Mucosa of stomach (tissue), 1 donor: Measurements from ENCODE around the gene BANF2.

ENCODE experiments used
- H3K27me3 ChIP-seq: one replicate; pipeline ENCODE4 v1.7.0; 2013; ENCODE audit warnings: mild to moderate bottlenecking, low read length; ENCODE audit not compliant: control insufficient read depth, insufficient read depth
- H3K36me3 ChIP-seq: one replicate; pipeline ENCODE4 v1.7.0; 2013; ENCODE audit warnings: low read length; ENCODE audit not compliant: control insufficient read depth, insufficient read depth
- H3K4me1 ChIP-seq: one replicate; pipeline ENCODE4 v1.7.0; 2013; ENCODE audit warnings: mild to moderate bottlenecking, low read length; ENCODE audit not compliant: control insufficient read depth, insufficient read depth
- H3K4me3 ChIP-seq: one replicate; pipeline ENCODE4 v1.7.0; 2013; ENCODE audit warnings: low read length
- H3K9ac ChIP-seq: one replicate; pipeline ENCODE4 v1.7.0; 2013; ENCODE audit warnings: mild to moderate bottlenecking, low read length, moderate library complexity
- H3K9me3 ChIP-seq: one replicate; pipeline ENCODE4 v1.7.0; 2013; ENCODE audit warnings: mild to moderate bottlenecking, low read length, moderate library complexity; ENCODE audit not compliant: control insufficient read depth
- donor health status: Pancreatic carcinoma.

Gene BANF2

DNA sequence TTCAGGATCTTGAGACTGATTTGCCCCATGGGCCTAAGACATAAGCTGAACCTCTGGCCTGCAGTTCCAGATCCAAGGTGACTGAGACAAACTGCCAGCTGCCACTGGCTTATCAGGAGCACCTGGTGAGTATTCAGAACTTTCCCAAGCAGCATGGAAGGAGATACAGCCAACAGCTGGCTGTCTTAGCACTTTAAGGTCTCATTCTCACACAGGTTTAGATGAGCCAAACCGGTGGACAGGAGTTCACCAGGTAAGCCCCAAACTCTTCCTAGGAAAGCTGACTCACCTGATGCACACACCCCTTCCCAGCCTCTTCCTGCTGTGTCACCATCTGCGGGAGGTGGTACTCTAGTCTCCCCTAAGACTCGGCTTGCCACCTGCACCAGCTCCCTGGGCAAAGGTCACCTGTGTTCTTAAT lies at the start of gene BANF2:
TSS of gene BANF2 (plus strand) at position 36 of the 421 bp plus-strand sequence. CDS start 25,060 bp downstream, outside the sequence.
- H3K27me3 ChIP-seq = no peaks in the 10 kb centered on the region

DNA sequence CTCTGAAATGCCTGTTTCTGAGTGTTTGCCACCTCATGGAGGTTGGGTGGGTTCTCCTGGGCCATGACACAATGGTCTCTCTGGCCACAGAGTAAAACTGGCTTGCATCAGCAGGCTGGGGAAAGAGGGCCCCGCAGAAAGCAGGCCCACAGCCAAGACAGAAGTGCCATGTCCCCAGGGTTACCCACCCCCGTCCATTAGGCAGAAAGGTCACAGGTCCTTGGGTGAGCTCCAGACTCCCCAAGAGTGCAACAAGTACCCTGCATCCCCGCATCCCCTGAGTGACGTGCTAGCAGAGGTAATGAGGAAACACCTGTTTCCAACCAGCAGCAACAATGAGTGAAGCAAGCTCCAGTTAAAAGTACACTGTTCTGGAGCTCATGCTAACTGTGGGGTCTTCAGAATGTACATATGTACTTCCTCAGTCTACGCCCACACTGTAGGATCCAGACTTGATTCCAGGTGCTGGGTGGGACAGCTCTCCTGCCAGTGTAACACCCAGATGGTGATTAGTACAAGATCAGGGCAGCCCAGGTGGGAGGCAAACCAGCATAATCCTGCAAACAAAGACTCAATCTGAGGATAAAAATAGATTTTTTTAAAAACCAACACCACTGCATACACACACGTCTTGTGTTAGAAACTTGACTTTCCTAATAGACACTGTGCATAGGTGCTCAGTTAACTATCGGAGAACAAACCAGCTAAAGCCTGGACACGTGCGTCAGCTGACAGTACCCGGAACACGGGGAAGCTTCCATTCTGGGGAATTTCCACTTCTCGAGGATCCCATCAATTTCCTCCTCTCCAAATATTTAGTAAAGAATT lies 49.3 kb upstream of the BANF2 start:
- Histone ChIP-seq H3K4me1 (peaks cover 63% of the 10 kb centered on the region), H3K9me3 (no peaks in the 10 kb centered on the region), H3K9ac (no peak overlapping the region), H3K4me3 (no peak overlapping the region), H3K27me3 (no peaks in the 10 kb centered on the region), H3K36me3 (peaks cover 10% of the 10 kb centered on the region)

More for the DNA sequence above, at the start of gene BANF2:
- Histone ChIP-seq H3K4me1 (peaks cover 19% of the 10 kb centered on the region), H3K9ac (no peak within 1 kb of the TSS), H3K4me3 (no peak within 1 kb of the TSS), H3K9me3 (no peaks in the 10 kb centered on the region), H3K36me3 (no peaks in the 10 kb centered on the region)

DNA sequence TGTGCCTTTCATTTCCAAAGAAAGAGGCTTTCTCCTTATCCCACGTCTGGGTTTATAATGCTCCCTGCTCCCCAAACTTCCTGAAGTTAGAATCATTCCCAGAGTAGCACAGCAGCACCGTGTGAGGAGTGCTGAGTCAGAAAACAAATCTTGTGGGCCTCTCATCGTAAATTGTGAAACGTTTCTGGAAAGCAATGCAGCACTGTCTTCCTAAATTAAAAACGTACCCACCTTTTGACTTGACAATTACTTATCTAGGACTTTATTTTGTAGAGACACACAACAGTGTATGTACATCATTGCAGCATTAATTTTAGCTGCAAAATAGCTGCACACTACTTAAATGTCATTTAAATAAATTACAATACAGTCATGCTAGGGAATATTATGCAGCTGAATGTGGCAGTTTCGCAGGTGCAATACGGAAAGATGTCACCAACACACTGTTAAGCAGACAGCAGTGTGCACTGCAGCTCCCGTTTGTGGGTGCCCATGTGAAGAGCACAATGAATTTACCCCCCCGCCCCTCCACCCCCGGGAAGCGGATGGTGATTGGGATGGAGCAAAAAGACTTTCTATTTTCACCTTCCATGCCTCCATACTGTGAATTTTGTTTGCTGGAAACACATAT lies 48.5 kb upstream of the BANF2 start:
- Histone ChIP-seq H3K4me1 (peaks cover 61% of the 10 kb centered on the region), H3K4me3 (no peak overlapping the region), H3K27me3 (no peaks in the 10 kb centered on the region), H3K9me3 (no peaks in the 10 kb centered on the region), H3K36me3 (peaks cover 10% of the 10 kb centered on the region), H3K9ac (no peak overlapping the region)

DNA sequence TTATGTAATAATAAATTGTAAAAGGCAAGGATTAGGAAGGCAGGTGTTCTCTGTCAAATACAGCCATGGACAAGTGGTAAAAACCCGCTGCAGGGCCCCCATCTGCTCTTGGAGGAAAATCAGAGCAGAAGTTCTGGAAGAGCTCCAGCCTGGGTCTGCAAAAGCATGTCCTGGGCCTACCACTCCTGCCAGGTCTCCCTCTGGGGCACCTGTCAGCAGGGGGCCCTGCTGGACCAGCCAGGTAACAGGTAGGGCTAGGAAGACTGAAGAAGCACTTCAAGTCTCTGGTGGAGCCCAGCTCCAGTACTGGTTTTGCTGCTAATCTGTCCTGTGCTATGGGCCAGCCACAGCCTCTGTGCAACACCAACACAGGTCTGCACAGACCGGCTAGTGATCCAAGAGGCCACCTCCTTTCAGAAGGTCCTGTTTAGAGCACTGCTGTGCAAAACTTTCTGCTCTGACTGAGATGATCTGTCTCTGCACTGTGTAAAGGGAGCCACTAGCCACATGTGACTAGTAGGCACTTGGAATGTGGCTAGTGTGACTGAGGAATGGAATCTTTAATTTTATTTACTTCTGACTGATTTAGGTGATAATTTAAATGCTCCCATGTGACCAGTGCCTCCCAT lies 47.9 kb upstream of the BANF2 start:
- Histone ChIP-seq H3K4me3 (no peak overlapping the region), H3K36me3 (peaks cover 10% of the 10 kb centered on the region), H3K4me1 (peaks cover 54% of the 10 kb centered on the region), H3K9ac (no peak overlapping the region), H3K9me3 (no peaks in the 10 kb centered on the region), H3K27me3 (no peaks in the 10 kb centered on the region)

DNA sequence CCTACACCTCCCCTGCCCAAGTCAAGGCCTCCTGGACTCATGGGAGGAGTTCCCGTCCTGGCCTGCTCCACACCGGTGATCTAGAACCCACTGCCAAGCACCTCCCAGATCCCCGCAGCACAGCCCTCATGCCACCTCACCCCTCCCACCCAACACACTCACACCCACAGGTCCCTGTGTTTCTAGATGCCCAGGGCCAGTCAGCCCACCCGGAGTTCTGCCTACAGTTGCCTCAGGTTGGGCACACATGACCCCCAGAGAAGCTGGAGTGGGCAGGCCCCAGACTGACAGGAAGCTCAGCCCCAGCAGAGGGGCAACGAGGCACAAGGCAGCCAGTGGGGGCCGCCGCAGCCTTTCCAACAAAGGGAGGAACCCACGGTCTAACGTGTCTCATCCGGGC lies 47.4 kb upstream of the BANF2 start:
- Histone ChIP-seq H3K9ac (no peak overlapping the region), H3K4me3 (no peak overlapping the region), H3K9me3 (no peaks in the 10 kb centered on the region), H3K4me1 (peaks cover 51% of the 10 kb centered on the region), H3K27me3 (no peaks in the 10 kb centered on the region), H3K36me3 (peaks cover 10% of the 10 kb centered on the region)

DNA sequence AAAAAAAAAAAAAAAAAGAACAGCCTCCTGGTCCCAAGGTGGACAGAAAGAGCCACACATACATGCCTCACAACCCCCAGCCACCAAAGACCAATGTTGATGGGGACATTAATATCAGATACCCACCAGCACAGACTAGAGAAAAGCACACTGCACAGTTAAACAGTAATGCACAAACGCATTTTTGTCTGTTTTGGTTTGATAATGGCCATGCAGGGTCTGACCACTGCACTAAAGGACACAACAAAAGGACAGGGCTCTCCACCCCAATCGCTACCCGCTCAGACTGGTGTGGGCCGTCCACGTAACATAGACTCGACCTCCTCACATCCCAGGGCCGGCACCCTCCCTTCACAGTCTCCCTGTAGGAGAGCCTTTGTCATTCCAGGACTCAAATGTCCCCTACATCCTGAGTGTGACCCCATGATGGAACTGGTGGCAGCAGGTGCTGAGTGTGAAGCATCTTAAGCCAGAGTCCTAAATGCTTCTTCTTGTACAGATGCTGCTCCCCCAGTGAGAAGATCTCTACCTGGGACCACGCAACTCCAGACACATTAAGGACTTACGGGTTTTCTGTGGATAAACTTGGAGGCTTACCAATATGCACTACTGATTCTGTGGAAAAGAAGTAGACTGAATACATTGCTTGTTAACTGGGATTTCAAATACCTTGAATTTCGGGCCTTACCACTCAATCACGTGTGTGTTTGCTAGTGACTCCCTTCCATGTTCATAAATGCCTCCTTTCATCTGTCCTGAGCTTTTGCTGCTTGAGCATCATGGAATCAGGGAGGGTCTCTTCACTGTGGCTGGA lies 45.7 kb upstream of the BANF2 start:
- no peak overlapping the region for H3K9ac ChIP-seq
- H3K4me1 ChIP-seq = peaks cover 36% of the 10 kb centered on the region
- H3K9me3 ChIP-seq = no peaks in the 10 kb centered on the region
- no peaks in the 10 kb centered on the region for H3K27me3 ChIP-seq
- peaks cover 10% of the 10 kb centered on the region for H3K36me3 ChIP-seq
- H3K4me3 ChIP-seq = no peak overlapping the region

DNA sequence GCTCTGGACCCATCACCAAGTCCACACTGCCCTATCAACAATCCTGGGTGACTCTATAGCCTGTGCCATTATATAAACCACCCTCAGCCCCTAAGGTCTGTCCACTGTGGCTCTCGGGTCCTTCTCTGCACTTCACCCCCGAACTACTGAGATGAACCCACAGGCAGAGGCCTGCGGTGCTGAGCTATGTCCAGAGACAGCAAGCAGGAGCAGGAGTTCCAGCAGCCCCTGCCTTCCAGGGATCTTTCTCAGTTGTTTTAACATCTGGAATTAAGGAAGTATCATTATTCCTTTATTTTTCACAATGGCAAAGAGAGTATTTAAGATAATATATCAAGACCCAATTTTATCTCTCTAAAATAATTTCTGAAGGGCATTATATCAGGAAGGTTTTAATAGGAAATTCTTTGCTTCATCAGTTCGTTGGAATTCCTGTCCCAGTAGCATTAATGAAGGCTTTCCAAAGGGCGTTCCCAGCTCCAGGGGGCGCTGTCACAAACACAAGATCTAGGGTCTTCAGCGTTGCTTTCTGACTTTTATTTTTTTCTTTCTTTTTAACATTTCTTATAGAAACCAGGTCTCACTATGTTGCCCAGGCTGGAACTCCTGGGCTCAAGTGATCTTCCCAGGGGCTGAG lies 45.0 kb upstream of the BANF2 start:
- peaks cover 10% of the 10 kb centered on the region for H3K36me3 ChIP-seq
- no peak overlapping the region for H3K4me3 ChIP-seq
- peaks cover 32% of the 10 kb centered on the region for H3K4me1 ChIP-seq
- no peaks in the 10 kb centered on the region for H3K27me3 ChIP-seq
- H3K9me3 ChIP-seq = no peaks in the 10 kb centered on the region
- no peak overlapping the region for H3K9ac ChIP-seq

DNA sequence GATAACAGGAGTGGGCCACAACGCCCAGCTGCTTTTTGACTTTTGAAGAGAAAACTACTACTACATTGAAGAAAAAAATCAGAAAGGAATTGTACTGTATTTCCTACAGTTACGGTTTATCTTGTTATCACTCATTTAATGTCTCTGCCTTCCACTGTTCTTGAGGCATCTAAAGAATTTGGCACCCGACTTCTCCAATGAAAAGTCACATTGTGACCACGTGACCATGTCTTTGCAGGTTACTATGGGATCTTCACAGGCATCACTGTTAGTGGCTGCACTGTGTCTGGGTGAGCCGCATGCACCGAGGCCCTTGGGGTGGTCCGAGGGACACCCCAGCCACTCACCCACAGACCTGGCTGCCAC lies 44.5 kb upstream of the BANF2 start:
- Histone ChIP-seq H3K4me3 (no peak overlapping the region), H3K4me1 (peaks cover 33% of the 10 kb centered on the region), H3K27me3 (no peaks in the 10 kb centered on the region), H3K36me3 (peaks cover 10% of the 10 kb centered on the region), H3K9ac (no peak overlapping the region), H3K9me3 (no peaks in the 10 kb centered on the region)

DNA sequence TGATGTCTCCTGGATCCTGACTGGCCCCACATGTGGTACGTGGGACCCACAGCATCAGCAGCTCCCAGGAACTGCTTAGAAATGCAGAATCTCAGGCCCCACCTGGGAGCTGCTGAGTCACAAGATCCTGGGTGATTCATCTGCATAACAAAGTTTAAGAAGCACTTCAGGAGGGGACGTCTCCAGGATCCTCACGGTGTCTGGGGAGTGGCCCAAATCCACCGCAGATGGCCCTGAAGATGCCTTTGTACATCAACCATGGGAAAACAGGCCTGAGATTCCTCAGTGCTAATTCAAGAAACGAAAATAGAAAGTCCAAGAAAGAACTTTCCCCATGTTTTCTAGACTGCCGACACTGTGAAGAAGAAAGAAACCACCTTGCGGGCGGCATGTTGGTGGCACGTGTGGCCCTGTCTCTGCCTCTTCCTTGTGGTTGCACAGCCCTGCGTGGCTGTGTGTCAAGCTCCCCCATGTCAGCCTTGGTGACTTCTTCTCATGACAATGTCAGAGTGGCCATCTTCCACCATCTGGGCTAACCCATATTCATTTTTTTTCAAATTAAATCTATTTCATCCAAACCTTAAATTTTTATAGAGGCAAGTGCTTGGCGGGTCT lies 43.8 kb upstream of the BANF2 start:
- no peak overlapping the region for H3K9ac ChIP-seq
- H3K27me3 ChIP-seq = no peaks in the 10 kb centered on the region
- H3K36me3 ChIP-seq = peaks cover 10% of the 10 kb centered on the region
- H3K4me1 ChIP-seq = peaks cover 34% of the 10 kb centered on the region
- no peak overlapping the region for H3K4me3 ChIP-seq
- H3K9me3 ChIP-seq = no peaks in the 10 kb centered on the region

DNA sequence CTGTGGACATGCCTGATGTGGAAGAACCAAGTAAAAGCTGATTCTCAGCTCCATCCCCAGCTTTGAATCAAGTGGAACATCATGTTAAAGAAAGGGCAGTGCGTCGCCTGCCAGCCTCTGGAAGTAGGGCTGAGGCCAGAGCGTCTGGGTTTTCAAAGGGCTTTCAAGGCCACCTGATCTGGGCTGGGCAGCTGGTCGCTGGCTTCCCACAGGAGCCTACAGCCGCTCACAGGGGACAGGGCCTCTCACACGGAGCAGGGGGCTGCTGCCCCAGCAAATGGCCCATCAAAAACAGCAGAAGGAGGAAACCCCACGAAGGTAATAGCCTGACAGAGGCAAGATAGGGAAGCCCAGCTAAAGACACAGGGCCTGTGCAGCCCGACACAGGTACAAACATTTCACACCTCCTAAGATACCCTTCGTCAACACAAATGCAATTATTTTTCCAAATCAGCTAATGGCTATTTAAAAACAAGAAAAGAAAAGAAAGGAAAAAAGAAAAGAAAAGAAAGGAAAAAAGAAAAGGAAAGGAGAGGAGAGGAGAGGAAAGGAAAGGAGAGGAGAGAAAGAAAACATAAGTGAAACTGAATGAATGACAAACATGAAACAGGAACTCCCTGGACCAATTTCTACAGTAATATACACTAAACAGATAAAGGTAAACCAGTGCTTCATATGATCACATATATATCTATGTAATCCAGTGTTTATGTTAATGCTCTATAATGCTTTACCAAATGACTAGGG lies 42.5 kb upstream of the BANF2 start:
- Histone ChIP-seq H3K9me3 (no peaks in the 10 kb centered on the region), H3K4me3 (no peak overlapping the region), H3K36me3 (peaks cover 10% of the 10 kb centered on the region), H3K4me1 (peaks cover 37% of the 10 kb centered on the region), H3K27me3 (no peaks in the 10 kb centered on the region), H3K9ac (no peak overlapping the region)
